Hepatocyte (in vitro differentiated cells): Measurements from ENCODE around the gene MSGN1. TPM values are rescaled to one million over a fixed set of nuclear protein-coding genes. Genes with fewer than 3 reads are reported as not detected.
A peak's percentile ranks its signal among the peaks of the same experiment; 100 is the strongest.
"Not testable (repeated sequence)": the region's sequence is repeated elsewhere in the genome, so short reads cannot be mapped to it uniquely, and the experiment has no call there.

Experiments
- DNase-seq: peaks from one replicate; pipeline ENCODE4 v3.0.0-alpha.2; 2016; ENCODE audit warnings: low spot score
- H2AFZ ChIP-seq: fragments of 200-600 bp; sonication (generic); 2 replicates; pipeline ENCODE4 v1.6.0; 2016; ENCODE audit warnings: antibody characterized with exemption, mild to moderate bottlenecking
- H3K27ac ChIP-seq: fragments of 200-600 bp; sonication (generic); 2 replicates; pipeline ENCODE4 v1.5.1; 2016; ENCODE audit warnings: mild to moderate bottlenecking
- H3K27me3 ChIP-seq: fragments of 200-600 bp; sonication (generic); 2 replicates; pipeline ENCODE4 v1.6.1; 2016
- H3K36me3 ChIP-seq: fragments of 200-600 bp; sonication (generic); replicated peaks from 2 replicates; pipeline ENCODE4 v1.5.1; 2016; ENCODE audit warnings: low read depth; ENCODE audit not compliant: insufficient read depth
- H3K4me1 ChIP-seq: fragments of 200-600 bp; sonication (generic); 2 replicates; pipeline ENCODE4 v1.5.1; 2016; ENCODE audit warnings: mild to moderate bottlenecking, moderate library complexity; ENCODE audit not compliant: insufficient read depth
- H3K4me2 ChIP-seq: fragments of 200-600 bp; sonication (generic); 2 replicates; pipeline ENCODE4 v1.6.0; 2016
- H3K4me3 ChIP-seq: fragments of 200-600 bp; sonication (generic); 2 replicates; pipeline ENCODE4 v1.5.1; 2016; ENCODE audit warnings: mild to moderate bottlenecking
- H3K79me2 ChIP-seq: fragments of 200-600 bp; sonication (generic); 2 replicates; pipeline ENCODE4 v1.6.0; 2017; ENCODE audit warnings: mild to moderate bottlenecking
- H3K9me2 ChIP-seq: fragments of 200-600 bp; sonication (generic); replicated peaks from 2 replicates; pipeline ENCODE4 v1.6.0; 2017; ENCODE audit warnings: mild to moderate bottlenecking; ENCODE audit not compliant: insufficient read depth
- H3K9me3 ChIP-seq: fragments of 200-600 bp; sonication (generic); 2 replicates; pipeline ENCODE4 v1.5.1; 2016; ENCODE audit warnings: low read depth, mild to moderate bottlenecking
- H4K20me1 ChIP-seq: fragments of 200-600 bp; sonication (generic); 2 replicates; pipeline ENCODE4 v1.6.0; 2016; ENCODE audit warnings: mild to moderate bottlenecking; ENCODE audit not compliant: insufficient read depth, poor library complexity, severe bottlenecking
- EZH2 ChIP-seq: fragments of 200-600 bp; sonication (generic); IDR thresholded peaks from 2 replicates; pipeline ENCODE4 v1.6.1; 2016; ENCODE audit warnings: antibody characterized with exemption, mild to moderate bottlenecking, borderline replicate concordance
- EZH2phosphoT487 ChIP-seq: fragments of 200-600 bp; sonication (generic); IDR thresholded peaks from one replicate; pipeline ENCODE4 v1.6.1; 2018; ENCODE audit warnings: antibody characterized with exemption, mild to moderate bottlenecking, low read depth, moderate library complexity; ENCODE audit not compliant: unreplicated experiment, severe bottlenecking
- WGBS: methylation state at CpG from one replicate; pipeline ENCODE4 v1.1.6; 2016; ENCODE audit warnings: low lambda C conversion rate; ENCODE audit errors: missing lambda C conversion rate; 5-methylcytosine and 5-hydroxymethylcytosine counted together
- polyA plus RNA-seq: library from polyadenylated mRNA; unstranded; fragments of >200 nt; fragmentation: Nextera tagmentation; extraction: Ambion mirVana; gene quantifications from 2 replicates; pipeline ENCODE4 v1.2.1, GENCODE V29; 2016
- total RNA-seq: library from RNA; depleted of rRNA; stranded (reverse); fragments of >200 nt; gene quantifications from 2 replicates; pipeline ENCODE4 v1.2.3, GENCODE V29; 2014
- TF ChIP-seq, protein P1 (sequence below): fragments of 200-600 bp; sonication (generic); IDR thresholded peaks from 2 replicates; pipeline ENCODE4 v1.5.1; 2016; ENCODE audit warnings: antibody characterized with exemption, mild to moderate bottlenecking; ENCODE audit not compliant: poor library complexity

The MSGN1 gene
- total and polyA plus RNA-seq, 2 experiments from 2014 or later = not detected

DNA sequence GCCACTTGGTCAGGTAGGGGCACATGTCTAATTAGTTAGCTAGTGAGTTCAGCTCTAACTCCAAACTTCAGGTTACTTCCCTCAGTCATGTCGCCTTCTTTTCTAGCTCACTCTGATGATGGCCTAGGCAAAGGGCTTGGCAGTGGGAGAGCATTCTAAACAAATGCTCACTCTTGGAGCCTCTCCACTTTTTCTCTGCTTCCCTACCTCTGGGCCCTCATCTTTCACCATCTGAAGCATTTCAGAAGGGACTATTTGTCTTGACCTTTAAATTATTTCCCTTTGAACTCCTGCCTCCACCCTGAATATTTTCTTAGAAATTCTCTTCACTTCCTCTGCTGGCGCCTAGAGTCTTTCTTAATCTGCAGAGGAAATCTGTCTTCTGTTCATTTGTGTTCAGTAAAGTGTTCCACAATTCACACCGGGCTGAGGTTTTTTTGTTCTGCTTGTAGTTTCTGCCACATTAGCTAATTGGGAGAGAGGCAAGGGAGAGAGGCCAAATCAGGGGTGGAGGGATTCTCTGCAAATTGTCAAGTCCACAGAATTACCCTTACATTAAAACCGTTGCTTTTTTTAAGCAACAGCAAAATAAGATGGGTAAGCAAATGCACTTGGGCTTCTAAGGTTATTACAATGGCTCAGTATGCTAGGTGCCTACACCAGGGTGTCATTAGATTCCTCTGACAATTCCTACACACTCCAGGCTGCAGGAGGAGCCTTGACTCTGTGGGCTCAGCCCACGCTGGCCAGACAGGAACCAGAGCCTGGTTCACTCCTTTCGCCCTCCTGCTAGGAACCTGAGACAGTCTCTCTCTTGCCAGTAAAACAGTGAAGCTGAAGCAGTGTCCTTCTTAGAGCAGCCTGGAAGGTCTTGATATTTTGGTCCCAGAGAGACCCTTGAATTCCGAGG is 5.5 kb downstream of the MSGN1 start:
- Histone ChIP-seq H3K4me1 (no peaks in the 10 kb centered on the region), H3K27me3 (no peaks in the 10 kb centered on the region), H3K9me2 (no peaks in the 10 kb centered on the region), H2AFZ (no peak overlapping the region), H4K20me1 (no peaks in the 10 kb centered on the region), H3K36me3 (no peaks in the 10 kb centered on the region), H3K27ac (no peak overlapping the region), H3K79me2 (no peaks in the 10 kb centered on the region), H3K9me3 (no peaks in the 10 kb centered on the region), H3K4me2 (no peak overlapping the region), H3K4me3 (no peak overlapping the region)
- TF ChIP-seq EZH2 = no peak
- no peak for TF ChIP-seq EZH2phosphoT487
- TF ChIP-seq, protein P1, sequence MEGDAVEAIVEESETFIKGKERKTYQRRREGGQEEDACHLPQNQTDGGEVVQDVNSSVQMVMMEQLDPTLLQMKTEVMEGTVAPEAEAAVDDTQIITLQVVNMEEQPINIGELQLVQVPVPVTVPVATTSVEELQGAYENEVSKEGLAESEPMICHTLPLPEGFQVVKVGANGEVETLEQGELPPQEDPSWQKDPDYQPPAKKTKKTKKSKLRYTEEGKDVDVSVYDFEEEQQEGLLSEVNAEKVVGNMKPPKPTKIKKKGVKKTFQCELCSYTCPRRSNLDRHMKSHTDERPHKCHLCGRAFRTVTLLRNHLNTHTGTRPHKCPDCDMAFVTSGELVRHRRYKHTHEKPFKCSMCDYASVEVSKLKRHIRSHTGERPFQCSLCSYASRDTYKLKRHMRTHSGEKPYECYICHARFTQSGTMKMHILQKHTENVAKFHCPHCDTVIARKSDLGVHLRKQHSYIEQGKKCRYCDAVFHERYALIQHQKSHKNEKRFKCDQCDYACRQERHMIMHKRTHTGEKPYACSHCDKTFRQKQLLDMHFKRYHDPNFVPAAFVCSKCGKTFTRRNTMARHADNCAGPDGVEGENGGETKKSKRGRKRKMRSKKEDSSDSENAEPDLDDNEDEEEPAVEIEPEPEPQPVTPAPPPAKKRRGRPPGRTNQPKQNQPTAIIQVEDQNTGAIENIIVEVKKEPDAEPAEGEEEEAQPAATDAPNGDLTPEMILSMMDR = no peak
- no peak for DNase-seq
- 75% methylated on average over 7 of the region's 7 CpGs for WGBS

DNA sequence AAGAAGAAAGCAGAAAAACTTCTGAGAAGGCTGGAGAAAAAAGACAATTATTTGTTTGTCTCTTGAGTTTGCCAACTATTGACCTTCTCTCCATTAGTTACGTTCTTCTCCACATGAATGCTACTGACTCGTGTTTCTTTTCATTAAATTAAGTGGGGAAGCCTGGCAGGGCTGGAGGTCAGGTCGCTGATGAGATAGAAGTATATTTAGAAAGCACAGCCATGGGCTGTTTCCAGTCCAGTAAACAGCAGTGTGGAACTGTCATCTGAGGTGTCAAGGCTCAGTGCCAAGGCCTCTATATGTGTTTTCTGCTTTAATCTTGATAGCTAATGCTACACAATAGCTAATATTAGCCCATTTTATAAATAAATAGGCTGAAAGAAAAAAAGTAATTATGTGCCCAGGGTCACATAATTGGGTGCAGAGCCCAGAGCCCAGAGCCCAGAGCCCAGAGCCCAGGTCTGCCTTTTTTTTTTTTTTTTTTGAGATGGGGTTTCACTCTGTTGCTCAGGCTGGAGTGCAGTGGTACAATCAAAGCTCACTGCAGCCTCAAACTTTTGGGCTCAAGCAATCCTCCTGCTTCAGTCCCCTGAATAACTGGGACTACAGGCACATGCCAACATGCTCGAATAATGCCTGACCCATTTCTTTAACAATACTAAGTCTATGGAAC is 6.3 kb downstream of the MSGN1 start:
- TF ChIP-seq EZH2 = no peak
- no peaks in the 10 kb centered on the region for H3K27me3 ChIP-seq
- H3K27ac ChIP-seq = no peak overlapping the region
- H3K4me2 ChIP-seq = no peak overlapping the region
- H2AFZ ChIP-seq = no peak overlapping the region
- DNase-seq = no peak
- H3K36me3 ChIP-seq = no peaks in the 10 kb centered on the region
- 70% methylated on average over 4 of the region's 4 CpGs for WGBS
- no peaks in the 10 kb centered on the region for H3K79me2 ChIP-seq
- no peak overlapping the region for H3K4me3 ChIP-seq
- H3K9me2 ChIP-seq = no peaks in the 10 kb centered on the region
- H4K20me1 ChIP-seq = no peaks in the 10 kb centered on the region
- no peaks in the 10 kb centered on the region for H3K9me3 ChIP-seq
- H3K4me1 ChIP-seq = no peaks in the 10 kb centered on the region

DNA sequence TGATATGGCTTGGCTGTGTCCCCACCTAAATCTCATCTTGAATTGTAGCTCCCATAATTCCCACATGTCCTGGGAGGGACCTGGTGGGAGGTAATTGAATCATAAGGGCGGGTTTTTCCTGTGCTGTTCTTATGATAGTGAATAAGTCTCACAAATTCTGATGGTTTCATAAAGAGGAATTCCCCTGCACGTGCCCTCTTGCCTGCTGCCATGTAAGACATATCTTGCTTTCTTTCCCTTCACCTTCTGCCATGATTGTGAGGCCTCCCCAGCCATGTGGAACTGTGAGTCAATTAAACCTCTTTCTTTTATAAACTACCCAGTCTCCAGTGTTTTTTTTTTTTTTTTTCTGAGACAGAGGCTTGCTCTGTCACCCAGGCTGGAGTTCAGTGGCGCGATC is 7.4 kb downstream of the MSGN1 start:
- not testable (repeated sequence) for H3K4me3 ChIP-seq, H3K27ac ChIP-seq, H3K27me3 ChIP-seq, H3K9me2 ChIP-seq, H3K79me2 ChIP-seq, H4K20me1 ChIP-seq, H3K4me2 ChIP-seq, H3K9me3 ChIP-seq, DNase-seq, H3K4me1 ChIP-seq, H2AFZ ChIP-seq, H3K36me3 ChIP-seq
- 72% methylated on average over 4 of the region's 4 CpGs for WGBS

DNA sequence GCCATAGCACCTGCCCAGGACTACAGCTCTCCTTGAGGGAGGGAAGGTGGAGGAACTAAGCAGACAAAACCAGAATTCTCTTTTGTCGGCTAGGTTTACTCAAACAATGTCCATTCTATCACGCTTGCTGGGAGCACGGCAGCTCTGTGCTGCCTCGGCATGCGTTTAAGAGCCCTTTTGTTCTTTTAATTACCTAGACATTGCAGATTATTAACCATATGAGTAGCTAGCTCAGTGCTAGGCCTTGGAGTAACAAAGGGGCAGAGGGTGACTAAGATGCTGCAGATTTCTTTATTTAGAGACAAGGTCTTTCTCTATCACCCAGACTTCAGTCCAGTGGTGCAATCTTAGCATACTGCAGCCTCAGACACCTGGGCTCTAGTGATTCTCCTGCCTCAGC is 11.1 kb downstream of the MSGN1 start:
- H3K27ac ChIP-seq = no peak overlapping the region
- 47% methylated on average over 5 of the region's 5 CpGs for WGBS

More for the DNA sequence above, 11.1 kb downstream of the MSGN1 start:
- Histone ChIP-seq H3K27me3 (peaks cover 7% of the 10 kb centered on the region), H3K4me1 (peaks cover 3% of the 10 kb centered on the region), H2AFZ (no peak overlapping the region), H3K4me3 (no peak overlapping the region), H3K4me2 (peak overlapping the region; percentile 7), H3K9me3 (no peaks in the 10 kb centered on the region), H3K79me2 (no peaks in the 10 kb centered on the region), H3K36me3 (no peaks in the 10 kb centered on the region), H3K9me2 (no peaks in the 10 kb centered on the region), H4K20me1 (no peaks in the 10 kb centered on the region)
- no peak for TF ChIP-seq EZH2phosphoT487
- TF ChIP-seq, protein P1 = no peak
- TF ChIP-seq EZH2 = no peak
- DNase-seq = no peak
